ENCODE results near the gene TNC.
A peak's percentile ranks its signal among the peaks of the same experiment; 100 is the strongest.

The TNC gene

DNA sequence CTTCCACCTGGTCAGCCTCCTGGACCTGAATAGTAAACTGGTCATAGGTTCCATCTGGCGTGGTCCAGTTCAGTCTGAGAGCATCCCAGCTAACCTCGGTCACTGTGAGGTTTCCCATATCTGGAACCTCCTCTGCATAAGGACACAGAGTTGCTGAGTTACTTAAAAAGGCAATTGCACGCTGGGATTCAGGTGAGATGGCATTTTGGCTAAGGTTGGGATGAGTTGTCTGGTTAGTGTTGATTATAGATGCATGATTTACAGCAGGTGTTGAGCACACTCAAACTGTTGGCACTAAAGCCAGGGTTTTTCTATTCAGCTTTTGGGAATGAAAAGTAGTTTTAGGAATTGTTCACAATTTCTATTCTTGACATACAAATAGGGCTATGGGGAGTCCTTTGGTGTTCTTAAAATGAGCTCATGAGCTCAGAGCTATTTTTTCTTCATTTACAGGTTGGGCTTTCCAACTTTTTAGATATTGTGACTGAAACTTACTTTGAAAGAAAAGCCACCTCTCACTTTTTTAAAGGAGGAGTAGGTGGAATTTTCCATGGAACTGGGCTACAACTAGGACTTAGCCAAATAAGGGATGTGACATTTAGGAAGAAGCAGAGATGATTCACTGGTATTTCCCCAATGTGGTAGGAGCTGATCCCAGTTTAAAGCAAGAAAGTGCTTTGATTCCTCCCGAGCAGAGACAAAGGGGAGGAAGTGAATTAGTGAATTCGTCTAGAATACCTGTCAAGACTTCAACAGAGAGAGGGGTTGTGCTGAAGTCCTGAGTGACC is 54.7 kb downstream of the TNC start:
- H3K36me3 ChIP-seq (ENCODE audit: control insufficient read depth, insufficient read depth, low read length), result no peaks in the 10 kb centered on the region
- no peak overlapping the region for H3K4me3 ChIP-seq (ENCODE audit: low read length)
- no peaks in the 10 kb centered on the region for H3K9me3 ChIP-seq (ENCODE audit: control insufficient read depth, insufficient read depth, low read length)
- peak; percentile 7 for DNase-seq (ENCODE audit: low read depth, low spot score)
- no CpG with 5 or more reads among the region's 5 CpGs for WGBS (ENCODE audit: insufficient coverage, insufficient read length)
- no peaks in the 10 kb centered on the region for H3K27me3 ChIP-seq (ENCODE audit: control insufficient read depth, insufficient read depth, low read length)
- H3K4me1 ChIP-seq (ENCODE audit: control insufficient read depth, insufficient read depth, low read length), result 0 out of 2 replicates have a peak, but pooled peaks cover 4% of the 10 kb centered on the region
- H3K27ac ChIP-seq (ENCODE audit: low read length), result no peak overlapping the region

- H3K36me3 ChIP-seq (ENCODE audit: control insufficient read depth, insufficient read depth, low read length), result no peaks in the 10 kb centered on the region
- no CpG with 5 or more reads among the region's 6 CpGs for WGBS (ENCODE audit: insufficient coverage, insufficient read length)
These were observed 59.2 kb downstream of the TNC start for GRCh38 chr9:115058684-115059315.

DNA sequence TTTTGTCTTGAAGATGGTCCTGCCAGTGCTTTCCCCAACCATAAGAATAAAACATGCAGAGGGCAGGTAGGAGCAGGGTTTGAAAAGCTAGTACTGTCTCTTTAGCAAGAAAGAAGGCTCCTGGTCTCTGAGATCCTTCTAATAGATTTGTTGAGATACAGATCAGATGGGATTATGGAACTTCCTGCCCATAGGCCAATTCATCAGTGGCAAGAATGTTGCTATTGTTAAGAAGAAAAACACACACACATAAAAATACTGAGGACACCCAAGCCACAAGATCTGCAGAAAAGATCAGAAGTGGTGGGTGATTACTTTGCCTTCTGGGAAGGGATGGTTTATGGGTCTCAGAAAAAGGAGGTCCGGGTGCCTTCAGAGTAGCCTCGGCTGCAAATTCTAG is 59.8 kb downstream of the TNC start:
- Histone ChIP-seq H3K4me1 (ENCODE audit: control insufficient read depth, insufficient read depth, low read length) (0 out of 2 replicates have a peak, but pooled peaks cover 2% of the 10 kb centered on the region), H3K9me3 (ENCODE audit: control insufficient read depth, insufficient read depth, low read length) (no peaks in the 10 kb centered on the region), H3K27me3 (ENCODE audit: control insufficient read depth, insufficient read depth, low read length) (no peaks in the 10 kb centered on the region), H3K27ac (ENCODE audit: low read length) (no peak overlapping the region), H3K36me3 (ENCODE audit: control insufficient read depth, insufficient read depth, low read length) (no peaks in the 10 kb centered on the region), H3K4me3 (ENCODE audit: low read length) (no peak overlapping the region)
- WGBS (ENCODE audit: insufficient coverage, insufficient read length), result no CpG with 5 or more reads among the region's 2 CpGs
- no peak for DNase-seq (ENCODE audit: low read depth, low spot score)

More at GRCh38 chr9:115058684-115059315, 59.2 kb downstream of the TNC start:
- H3K27me3 ChIP-seq (ENCODE audit: control insufficient read depth, insufficient read depth, low read length), result no peaks in the 10 kb centered on the region
- H3K4me3 ChIP-seq (ENCODE audit: low read length), result no peak overlapping the region
- no peak overlapping the region for H3K27ac ChIP-seq (ENCODE audit: low read length)
- H3K4me1 ChIP-seq (ENCODE audit: control insufficient read depth, insufficient read depth, low read length), result 0 out of 2 replicates have a peak, but pooled peaks cover 2% of the 10 kb centered on the region
- DNase-seq (ENCODE audit: low read depth, low spot score), result no peak
- no peaks in the 10 kb centered on the region for H3K9me3 ChIP-seq (ENCODE audit: control insufficient read depth, insufficient read depth, low read length)

- H3K36me3 ChIP-seq (ENCODE audit: control insufficient read depth, insufficient read depth, low read length), result no peaks in the 10 kb centered on the region
- no peaks in the 10 kb centered on the region for H3K9me3 ChIP-seq (ENCODE audit: control insufficient read depth, insufficient read depth, low read length)
- no peaks in the 10 kb centered on the region for H3K27me3 ChIP-seq (ENCODE audit: control insufficient read depth, insufficient read depth, low read length)
- H3K27ac ChIP-seq (ENCODE audit: low read length), result no peak overlapping the region
- no peaks in the 10 kb centered on the region for H3K4me1 ChIP-seq (ENCODE audit: control insufficient read depth, insufficient read depth, low read length)
- no peak overlapping the region for H3K4me3 ChIP-seq (ENCODE audit: low read length)
- no peak for DNase-seq (ENCODE audit: low read depth, low spot score)
These were observed 60.4 kb downstream of the TNC start for GRCh38 chr9:115057559-115057958.

- DNase-seq (ENCODE audit: low read depth, low spot score), result no peak
- no peak overlapping the region for H3K4me3 ChIP-seq (ENCODE audit: low read length)
- no peaks in the 10 kb centered on the region for H3K36me3 ChIP-seq (ENCODE audit: control insufficient read depth, insufficient read depth, low read length)
- H3K27ac ChIP-seq (ENCODE audit: low read length), result no peak overlapping the region
- no peaks in the 10 kb centered on the region for H3K9me3 ChIP-seq (ENCODE audit: control insufficient read depth, insufficient read depth, low read length)
- no peaks in the 10 kb centered on the region for H3K4me1 ChIP-seq (ENCODE audit: control insufficient read depth, insufficient read depth, low read length)
- no CpG with 5 or more reads among the region's 5 CpGs for WGBS (ENCODE audit: insufficient coverage, insufficient read length)
- no peaks in the 10 kb centered on the region for H3K27me3 ChIP-seq (ENCODE audit: control insufficient read depth, insufficient read depth, low read length)
These were observed 67.9 kb downstream of the TNC start for GRCh38 chr9:115050002-115050490.

DNA sequence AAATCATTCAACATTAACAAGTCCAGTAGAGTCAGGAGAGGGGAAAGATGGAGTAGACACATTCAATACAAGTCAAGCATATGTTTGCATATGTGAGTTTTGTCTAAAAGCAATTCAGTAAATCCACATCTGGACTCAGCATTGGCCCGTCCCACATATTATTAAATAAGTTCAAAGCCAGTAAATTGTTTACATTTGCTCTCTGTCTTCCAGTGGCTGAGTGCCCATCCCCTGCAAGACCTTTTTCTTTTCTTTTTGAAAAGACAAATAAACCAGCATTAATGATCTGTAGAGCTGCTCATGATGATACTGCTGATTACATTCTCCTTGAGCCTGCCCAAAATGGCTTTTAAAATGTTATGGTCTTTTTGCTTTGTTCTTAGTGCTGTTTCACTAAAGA is 71.1 kb downstream of the TNC start:
- no peaks in the 10 kb centered on the region for H3K36me3 ChIP-seq (ENCODE audit: control insufficient read depth, insufficient read depth, low read length)
- H3K4me3 ChIP-seq (ENCODE audit: low read length), result no peak overlapping the region
- DNase-seq (ENCODE audit: low read depth, low spot score), result no peak
- H3K9me3 ChIP-seq (ENCODE audit: control insufficient read depth, insufficient read depth, low read length), result no peaks in the 10 kb centered on the region
- no peaks in the 10 kb centered on the region for H3K27me3 ChIP-seq (ENCODE audit: control insufficient read depth, insufficient read depth, low read length)
- no peak overlapping the region for H3K27ac ChIP-seq (ENCODE audit: low read length)
- WGBS (ENCODE audit: insufficient coverage, insufficient read length), result no CpG with 5 or more reads among the region's 1 CpG
- H3K4me1 ChIP-seq (ENCODE audit: control insufficient read depth, insufficient read depth, low read length), result no peaks in the 10 kb centered on the region

- Histone ChIP-seq H3K4me1 (ENCODE audit: control insufficient read depth, insufficient read depth, low read length) (no peaks in the 10 kb centered on the region), H3K4me3 (ENCODE audit: low read length) (no peak overlapping the region), H3K9me3 (ENCODE audit: control insufficient read depth, insufficient read depth, low read length) (no peaks in the 10 kb centered on the region), H3K36me3 (ENCODE audit: control insufficient read depth, insufficient read depth, low read length) (no peaks in the 10 kb centered on the region), H3K27me3 (ENCODE audit: control insufficient read depth, insufficient read depth, low read length) (no peaks in the 10 kb centered on the region), H3K27ac (ENCODE audit: low read length) (no peak overlapping the region)
- DNase-seq (ENCODE audit: low read depth, low spot score), result no peak
- WGBS (ENCODE audit: insufficient coverage, insufficient read length), result no CpG with 5 or more reads among the region's 6 CpGs
These were observed 71.8 kb downstream of the TNC start for GRCh38 chr9:115046199-115046598.

DNA sequence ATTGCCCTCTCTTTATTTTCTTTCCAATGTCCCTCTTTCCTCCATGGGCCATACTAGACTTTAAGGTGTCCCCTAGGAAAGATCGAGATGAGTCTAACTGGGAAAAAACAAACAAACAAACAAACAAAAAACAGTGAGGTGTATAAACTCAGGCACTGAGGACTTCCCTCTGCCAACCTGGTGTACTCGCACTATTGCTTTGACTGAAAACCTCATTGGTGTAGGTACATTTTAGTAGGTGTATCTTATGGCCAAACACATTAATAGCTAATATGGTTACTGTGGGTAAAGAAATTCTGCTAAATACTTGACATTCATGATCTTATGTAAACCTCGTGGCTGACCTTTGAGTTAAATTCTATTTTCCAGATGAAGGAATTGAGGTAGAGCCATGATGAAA is 74.3 kb downstream of the TNC start:
- H3K9me3 ChIP-seq (ENCODE audit: control insufficient read depth, insufficient read depth, low read length), result no peaks in the 10 kb centered on the region
- no peaks in the 10 kb centered on the region for H3K27me3 ChIP-seq (ENCODE audit: control insufficient read depth, insufficient read depth, low read length)
- no peak for DNase-seq (ENCODE audit: low read depth, low spot score)
- no peaks in the 10 kb centered on the region for H3K4me1 ChIP-seq (ENCODE audit: control insufficient read depth, insufficient read depth, low read length)
- H3K4me3 ChIP-seq (ENCODE audit: low read length), result no peak overlapping the region
- H3K27ac ChIP-seq (ENCODE audit: low read length), result no peak overlapping the region
- no CpG with 5 or more reads among the region's 3 CpGs for WGBS (ENCODE audit: insufficient coverage, insufficient read length)
- H3K36me3 ChIP-seq (ENCODE audit: control insufficient read depth, insufficient read depth, low read length), result no peaks in the 10 kb centered on the region

- no peaks in the 10 kb centered on the region for H3K4me1 ChIP-seq (ENCODE audit: control insufficient read depth, insufficient read depth, low read length)
- no peak overlapping the region for H3K27ac ChIP-seq (ENCODE audit: low read length)
- no CpG with 5 or more reads among the region's 3 CpGs for WGBS (ENCODE audit: insufficient coverage, insufficient read length)
- no peaks in the 10 kb centered on the region for H3K27me3 ChIP-seq (ENCODE audit: control insufficient read depth, insufficient read depth, low read length)
- H3K9me3 ChIP-seq (ENCODE audit: control insufficient read depth, insufficient read depth, low read length), result no peaks in the 10 kb centered on the region
- H3K36me3 ChIP-seq (ENCODE audit: control insufficient read depth, insufficient read depth, low read length), result no peaks in the 10 kb centered on the region
- no peak overlapping the region for H3K4me3 ChIP-seq (ENCODE audit: low read length)
- DNase-seq (ENCODE audit: low read depth, low spot score), result no peak
These were observed 75.0 kb downstream of the TNC start for GRCh38 chr9:115042781-115043509.

GRCh38 chr9:115039516-115040120 is 78.3 kb downstream of the TNC start:
- no peaks in the 10 kb centered on the region for H3K4me1 ChIP-seq (ENCODE audit: control insufficient read depth, insufficient read depth, low read length)
- no CpG with 5 or more reads among the region's 4 CpGs for WGBS (ENCODE audit: insufficient coverage, insufficient read length)
- H3K27me3 ChIP-seq (ENCODE audit: control insufficient read depth, insufficient read depth, low read length), result no peaks in the 10 kb centered on the region

More at GRCh38 chr9:115039516-115040120, 78.3 kb downstream of the TNC start:
- no peak for DNase-seq (ENCODE audit: low read depth, low spot score)
- H3K36me3 ChIP-seq (ENCODE audit: control insufficient read depth, insufficient read depth, low read length), result no peaks in the 10 kb centered on the region
- H3K4me3 ChIP-seq (ENCODE audit: low read length), result no peak overlapping the region
- no peak overlapping the region for H3K27ac ChIP-seq (ENCODE audit: low read length)
- no peaks in the 10 kb centered on the region for H3K9me3 ChIP-seq (ENCODE audit: control insufficient read depth, insufficient read depth, low read length)

Measured in iPS DF 6.9 (cell line).